A204.1 (cell line): ENCODE measurements around the gene MYH13.

Experiments used
- FAIRE-seq: peaks from 2 replicates; lab custom pipeline; 2012; peaks lifted over from hg19 to GRCh38; lab: Jason Lieb, UNC

The MYH13 gene

DNA sequence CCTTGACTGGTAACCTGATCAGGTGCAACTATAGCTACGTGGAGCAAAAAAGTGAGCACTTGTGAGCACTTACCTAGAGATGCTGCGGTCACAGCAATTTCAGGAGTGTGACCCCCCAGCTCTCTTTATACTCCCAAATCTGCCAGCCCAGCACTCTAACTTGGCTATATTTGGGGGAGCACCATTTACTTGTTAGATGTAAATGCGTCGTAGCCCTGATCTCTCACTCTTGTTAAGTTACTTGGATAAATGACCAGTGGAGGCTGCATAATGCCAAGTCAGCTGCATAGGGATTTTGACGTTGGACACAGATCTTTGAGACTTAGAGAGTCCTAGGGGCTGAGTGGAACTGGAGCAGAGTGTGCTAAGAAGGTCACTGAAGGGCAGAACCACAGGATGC lies at the start of gene MYH13:
MYH13 (minus strand) TSS at position 101 of the 400 bp plus-strand sequence. CDS start 8,476 bp downstream, outside the sequence.
- no peak for FAIRE-seq

DNA sequence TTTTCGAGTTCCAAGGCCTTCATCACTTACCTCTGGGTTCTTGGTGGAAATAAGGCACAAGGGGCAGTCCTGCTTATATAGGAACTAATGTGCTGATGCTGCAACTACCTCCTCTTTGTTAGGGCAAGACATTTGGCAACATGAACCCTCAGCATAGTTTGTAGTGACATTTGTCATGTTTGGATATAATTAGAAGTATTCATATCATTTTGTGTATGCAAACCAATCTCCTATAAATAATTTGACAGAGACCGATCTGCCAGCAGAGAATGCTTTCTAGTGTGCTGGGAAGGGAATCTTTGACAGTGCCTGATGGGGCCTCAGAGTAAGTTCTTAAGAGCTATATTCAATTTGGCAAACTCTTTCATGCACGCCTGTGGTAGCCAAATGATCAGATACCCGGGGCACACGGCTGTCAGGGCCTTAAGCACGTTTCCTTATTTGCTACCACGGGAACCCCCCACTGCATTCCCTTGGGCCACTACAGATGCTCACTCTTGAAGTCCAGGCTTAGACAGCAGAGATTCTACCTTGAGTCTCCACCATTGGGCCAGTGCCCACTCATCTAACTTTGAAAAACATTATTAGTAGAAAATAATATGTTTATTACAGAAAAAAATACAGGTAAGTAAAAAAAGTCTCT lies 49.2 kb upstream of the MYH13 start, which contains the start of gene MYH8:
MYH8 (minus strand) TSS at position 51 of the 643 bp plus-strand sequence. CDS start 1,723 bp downstream, outside the sequence.
- no peak for FAIRE-seq

GRCh38 chr17:10421211-10421610 lies 48.4 kb upstream of the MYH13 start:
- FAIRE-seq: no peak

- FAIRE-seq: no peak
Measured at GRCh38 chr17:10420811-10421210, 48.0 kb upstream of the MYH13 start.

DNA sequence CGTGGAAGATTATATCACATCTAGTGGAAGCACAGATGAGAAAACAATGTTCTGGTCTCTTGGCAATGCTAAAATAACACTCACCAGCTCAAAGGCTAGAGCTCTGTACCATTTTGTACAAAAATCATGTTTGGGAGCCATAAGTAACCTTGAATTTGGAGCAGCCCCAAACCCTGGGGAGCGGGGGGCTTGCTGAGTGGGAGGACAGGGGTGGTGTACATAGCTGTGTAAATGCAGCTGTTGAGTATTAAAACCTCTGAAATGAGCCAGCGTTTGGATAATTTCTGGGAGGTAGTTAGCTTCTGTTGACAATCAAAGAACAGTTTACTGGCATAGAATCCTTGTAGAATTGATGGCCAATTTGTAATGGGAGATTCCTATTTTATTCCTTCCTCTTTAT lies 44.6 kb upstream of the MYH13 start:
- FAIRE-seq: no peak

GRCh38 chr17:10415161-10415560 lies 42.4 kb upstream of the MYH13 start:
- FAIRE-seq: no peak

GRCh38 chr17:10403589-10403988 lies 30.8 kb upstream of the MYH13 start:
- FAIRE-seq: no peak

GRCh38 chr17:10398352-10398751 lies 25.5 kb upstream of the MYH13 start:
- no peak for FAIRE-seq

DNA sequence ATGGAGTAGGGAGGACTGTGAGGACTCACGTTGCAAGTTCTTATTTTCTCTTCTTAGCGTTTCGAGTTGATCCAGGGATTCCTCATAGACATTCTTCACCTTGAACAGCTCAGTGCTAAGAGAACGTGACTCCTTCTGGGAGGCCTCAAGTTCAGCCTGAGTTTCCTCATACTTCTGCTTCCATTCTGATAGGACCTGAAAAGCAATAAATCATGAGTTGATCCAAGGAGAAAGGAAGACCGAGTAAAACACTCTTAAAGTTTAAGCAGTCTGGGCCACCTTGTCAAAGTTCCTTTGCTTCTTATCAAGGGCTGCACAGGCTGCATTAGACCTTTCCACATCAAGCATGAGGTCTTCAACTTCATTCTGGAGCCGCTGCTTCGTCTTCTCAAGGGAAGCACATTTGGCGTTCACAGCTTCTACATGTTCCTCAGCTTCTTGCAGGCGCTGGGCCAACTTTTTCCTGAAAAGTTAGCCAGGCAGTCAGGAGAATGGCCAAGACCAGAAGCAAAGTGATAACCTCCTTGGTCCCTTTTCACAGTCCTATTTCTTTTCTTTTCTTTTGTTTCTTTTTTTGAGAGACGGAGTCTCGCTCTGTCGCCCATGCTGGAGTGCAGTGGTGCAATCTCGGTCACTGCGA lies 23.8 kb upstream of the MYH13 start:
- no peak for FAIRE-seq

DNA sequence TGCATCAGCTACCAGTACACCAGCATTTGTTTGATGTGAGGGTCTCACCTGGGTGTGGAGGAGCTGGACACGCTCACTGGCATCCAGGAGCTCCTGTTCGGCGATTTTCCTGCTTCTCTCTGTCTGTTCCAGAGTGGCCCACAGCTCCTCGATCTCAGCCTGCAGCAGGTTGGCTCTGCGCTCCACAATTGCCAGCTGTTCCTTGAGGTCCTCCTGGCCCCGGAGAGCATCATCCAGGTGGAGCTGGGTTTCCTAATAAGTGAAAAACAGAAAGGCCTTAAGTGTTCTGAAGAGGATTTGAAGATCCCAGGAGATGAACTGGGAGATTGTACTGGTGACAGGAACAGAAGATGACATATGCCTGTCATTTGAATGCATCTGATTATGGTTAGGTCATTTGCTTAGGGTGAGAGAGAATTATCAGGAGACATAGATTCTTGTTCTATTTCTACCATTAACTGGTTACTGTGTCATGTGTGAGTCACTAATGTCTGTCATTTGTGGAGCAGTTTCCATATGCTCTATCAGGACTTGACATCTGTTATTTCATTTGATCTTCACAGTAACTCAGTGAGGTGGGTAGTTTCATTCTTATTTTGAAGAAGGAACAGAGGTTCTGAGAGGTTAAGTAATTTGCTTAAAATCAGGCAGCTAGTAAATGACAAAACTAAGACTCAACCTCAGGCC lies 21.5 kb upstream of the MYH13 start:
- no peak for FAIRE-seq

- FAIRE-seq: no peak
Measured at GRCh38 chr17:10392880-10393279, 20.1 kb upstream of the MYH13 start.

DNA sequence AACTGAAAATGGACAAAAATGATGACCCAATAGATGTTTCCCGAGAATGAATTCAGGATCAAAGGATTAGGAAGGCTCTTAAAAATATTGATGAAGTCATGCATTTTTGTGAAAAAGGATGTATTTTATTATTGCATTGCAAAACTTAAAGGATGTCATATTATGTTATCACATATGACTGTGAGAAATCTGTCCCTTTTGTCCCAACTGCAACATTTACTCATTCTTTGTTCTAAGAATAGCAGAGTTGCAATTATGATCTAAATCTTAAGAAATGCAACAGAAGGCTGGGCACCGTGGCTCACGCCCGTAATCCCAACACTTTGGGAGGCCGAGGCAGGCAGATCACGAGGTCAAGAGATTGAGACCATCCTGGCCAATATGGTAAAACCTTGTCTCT lies 13.1 kb upstream of the MYH13 start:
- no peak for FAIRE-seq

- no peak for FAIRE-seq
Measured at GRCh38 chr17:10384175-10384574, 11.4 kb upstream of the MYH13 start.

- FAIRE-seq: no peak
Measured at GRCh38 chr17:10380631-10381408, 8.0 kb upstream of the MYH13 start.

DNA sequence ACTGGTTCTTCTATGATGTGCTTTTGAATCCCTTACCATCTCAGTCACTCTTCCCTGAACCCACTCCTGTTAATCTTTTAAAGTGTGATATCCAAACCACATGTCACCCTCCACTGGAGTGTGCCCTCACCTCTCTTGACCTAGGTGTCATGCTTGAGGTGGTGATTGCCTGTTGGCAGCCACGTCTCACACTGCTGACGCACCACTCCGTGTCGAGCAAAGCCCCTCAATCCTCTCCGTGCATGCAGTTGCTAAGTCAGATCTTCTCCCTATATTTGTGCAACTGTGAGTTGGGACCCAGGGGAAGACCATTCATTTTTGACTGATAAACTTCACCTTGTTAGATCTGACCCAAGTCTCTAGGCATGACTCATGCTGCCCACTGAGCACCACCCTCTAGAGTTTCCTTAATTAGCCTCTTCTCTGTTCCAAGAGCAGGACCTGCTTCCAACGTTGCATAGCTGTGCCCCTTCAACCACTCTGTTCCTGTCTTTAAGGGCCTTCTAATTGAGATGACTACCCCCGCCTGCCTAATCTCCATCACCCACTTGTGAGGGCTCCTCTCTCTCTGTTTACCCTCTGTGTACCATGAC lies 2.7 kb downstream of the MYH13 start:
- FAIRE-seq: no peak

- no peak for FAIRE-seq
Measured at GRCh38 chr17:10369239-10369638, 3.6 kb downstream of the MYH13 start.

- no peak for FAIRE-seq
Measured at GRCh38 chr17:10368561-10368960, 4.2 kb downstream of the MYH13 start.

- FAIRE-seq: no peak
Measured at GRCh38 chr17:10360578-10360977, 12.2 kb downstream of the MYH13 start.

DNA sequence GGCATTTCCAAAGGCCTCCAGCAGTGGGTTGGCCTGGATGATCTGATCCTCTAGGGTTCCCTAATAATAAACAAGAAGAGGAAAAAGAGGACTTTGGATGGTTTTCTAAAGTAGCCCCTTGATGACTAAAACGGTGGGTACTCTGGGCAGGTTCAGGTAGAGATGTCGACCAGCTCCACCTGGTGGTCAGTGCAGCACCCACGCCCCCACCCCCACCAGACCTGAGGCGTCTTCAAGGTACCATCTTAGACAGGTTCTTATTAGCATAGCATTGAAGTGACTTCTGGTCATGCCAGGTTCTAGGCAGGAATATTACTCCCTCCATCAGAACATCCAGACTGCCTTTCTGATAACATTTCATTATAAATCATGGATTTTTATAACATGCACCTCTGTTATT lies 15.0 kb downstream of the MYH13 start:
- FAIRE-seq: no peak

DNA sequence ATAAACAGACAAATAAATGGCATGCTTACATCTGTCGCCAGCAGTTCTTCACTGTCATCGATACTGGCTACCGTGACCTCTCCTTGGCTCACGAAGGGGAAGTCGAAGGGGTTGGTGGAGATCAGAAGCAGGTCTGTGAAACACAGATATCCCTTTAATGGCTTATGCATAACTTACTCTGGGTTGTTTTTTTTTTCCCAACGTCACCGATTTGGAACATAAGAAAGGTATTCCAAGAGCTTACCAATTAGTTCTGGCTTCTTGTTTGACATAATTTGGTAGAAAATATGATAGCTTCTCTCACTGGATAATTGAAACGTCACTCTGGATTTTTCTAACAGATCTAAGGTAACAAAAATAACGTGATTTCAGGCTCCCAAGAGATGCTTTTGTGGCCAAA lies 18.2 kb downstream of the MYH13 start:
- FAIRE-seq: no peak

- no peak for FAIRE-seq
Measured at GRCh38 chr17:10352893-10353292, 19.9 kb downstream of the MYH13 start.

DNA sequence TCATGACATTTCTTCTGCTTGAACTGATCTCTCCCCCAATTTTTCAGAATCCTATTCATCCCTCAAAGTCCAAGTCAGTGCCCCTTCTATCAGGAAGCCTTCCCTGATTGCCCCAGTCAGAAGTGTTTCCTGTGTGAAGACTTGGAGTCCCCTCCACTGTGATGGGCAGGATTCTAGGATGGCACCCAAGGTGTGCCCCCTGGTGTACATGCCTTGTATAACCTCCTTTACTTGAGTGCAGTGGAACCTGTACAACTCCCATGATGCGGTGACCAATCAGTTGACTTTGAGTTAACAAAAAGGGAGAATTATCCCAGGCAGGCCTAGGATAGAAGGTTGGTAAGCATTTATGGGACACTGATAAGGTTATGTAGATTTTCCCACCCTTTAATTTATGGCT lies 23.4 kb downstream of the MYH13 start:
- no peak for FAIRE-seq
